K562 (cell line): ENCODE results near the gene MIEF1. TPM values are rescaled to one million over a fixed set of nuclear protein-coding genes. Genes with fewer than 3 reads are reported as not detected.

Experiments used
- ARID4B ChIP-seq: sonication (generic); formaldehyde crosslinking; IDR thresholded peaks from 2 replicates; pipeline ENCODE4 v1.8.0; 2022; ENCODE audit warnings: mild to moderate bottlenecking, missing genetic modification reagents
- E2F3 ChIP-seq: fragments of 250-450 bp; sonication (Bioruptor Pico); IDR thresholded peaks from 2 replicates; pipeline ENCODE4 v1.4.0; 2020; ENCODE audit warnings: mild to moderate bottlenecking
- FOXM1 ChIP-seq, 2 experiments: fragments of 450-650 bp in 1 of 2; sonication (generic) in 1 of 2; formaldehyde crosslinking in 1 of 2; IDR thresholded peaks; 2 replicates each; pipeline versions ENCODE4 v1.6.1 to v1.9.0; 2017 to 2022; ENCODE audit warnings: low read depth in 2 of 2, mild to moderate bottlenecking in 2 of 2, missing genetic modification reagents in 1 of 2, moderate library complexity in 1 of 2
- HES1 ChIP-seq: fragments of 450-650 bp; IDR thresholded peaks from 2 replicates; pipeline ENCODE4 v1.6.1; 2016; ENCODE audit warnings: low read depth, mild to moderate bottlenecking, moderate library complexity
- HEY1 ChIP-seq: fragments of 250-450 bp; sonication (Bioruptor Pico); IDR thresholded peaks from 2 replicates; pipeline ENCODE4 v1.5.0; 2020; ENCODE audit warnings: mild to moderate bottlenecking, moderate library complexity, borderline replicate concordance
- NFXL1 ChIP-seq: fragments of 450-650 bp; formaldehyde crosslinking; IDR thresholded peaks from 2 replicates; pipeline ENCODE4 v1.4.0; 2021; ENCODE audit warnings: mild to moderate bottlenecking
- PKNOX1 ChIP-seq: fragments of 450-650 bp; IDR thresholded peaks from 2 replicates; pipeline ENCODE4 v1.6.1; 2016
- POLR2G ChIP-seq: fragments of 200-400 bp; formaldehyde crosslinking; IDR thresholded peaks from 2 replicates; pipeline ENCODE4 v1.6.1; 2017; ENCODE audit warnings: low read depth, mild to moderate bottlenecking, antibody characterized with exemption, low read length, moderate library complexity
- RAD21 ChIP-seq, 2 experiments: fragments of 250-450 bp in 1 of 2; fragments of 450-650 bp in 1 of 2; sonication (Bioruptor Pico) in 1 of 2; formaldehyde crosslinking in 1 of 2; IDR thresholded peaks in 1 of 2; conservative IDR thresholded peaks in 1 of 2; 2 replicates each; pipeline versions ENCODE4 v1.4.0 to v1.8.0; 2020 to 2022; ENCODE audit warnings: mild to moderate bottlenecking in 2 of 2, moderate library complexity in 1 of 2
- SMAD4 ChIP-seq: fragments of 250-450 bp; sonication (Bioruptor Pico); conservative IDR thresholded peaks from 2 replicates; pipeline ENCODE4 v1.8.0; 2021; ENCODE audit warnings: inconsistent platforms, mild to moderate bottlenecking, moderate library complexity
- SMARCA5 ChIP-seq: fragments of 450-650 bp; IDR thresholded peaks from 2 replicates; pipeline ENCODE4 v1.6.1; 2016
- ZNF277 ChIP-seq: fragments of 250-450 bp; sonication (Bioruptor Pico); IDR thresholded peaks from 2 replicates; pipeline ENCODE4 v1.8.0; 2022; ENCODE audit warnings: inconsistent platforms, mild to moderate bottlenecking, moderate library complexity, borderline replicate concordance
- ZNF592 ChIP-seq: fragments of 450-650 bp; IDR thresholded peaks from 2 replicates; pipeline ENCODE4 v1.6.1; 2017; ENCODE audit warnings: antibody characterized with exemption, mild to moderate bottlenecking
- polyA plus RNA-seq, 8 experiments: library from polyadenylated mRNA; depleted of rRNA in 4 of 8; stranded (reverse) in 5 of 8; unstranded in 3 of 8; fragments of >200 nt; fragmentation: Nextera tagmentation in 2 of 8; fragmentation: Illumina TruSeq in 1 of 8; extraction: Ambion mirVana in 2 of 8; extraction: Trizol in 1 of 8; gene quantifications; 2 replicates each; pipeline versions ENCODE4 v1.2.1 to v1.2.3, GENCODE V29; 2011 to 2014; ENCODE audit warnings: inconsistent platforms in 1 of 8, missing spikeins in 1 of 8
- total RNA-seq, 7 experiments: library from RNA; depleted of rRNA in 6 of 7; stranded (reverse); fragments of >200 nt in 6 of 7; fragmentation: Illumina TruSeq in 2 of 7; extraction: Trizol in 2 of 7; gene quantifications; 2 replicates each; pipeline versions ENCODE4 v1.2.1 to v1.2.3, GENCODE V29; 2011 to 2021; ENCODE audit warnings: low replicate concordance in 1 of 7

Gene MIEF1
- total and polyA plus RNA-seq, 9 of the 15 experiments (the other 6 are each of a cell fraction or from before 2014, with no cell fraction given): 10.9 to 51.8 (median 25.5) TPM

GRCh38 chr22:39532215-39533073, 30.4 kb downstream of the MIEF1 start, which contains the start of gene RPS19BP1 (continued):
- TF ChIP-seq PKNOX1 (peak; percentile 98), POLR2G (peak; percentile 96), SMAD4 (CRISPR knock-in tag) (0 out of 2 replicates have a peak, but pooled peaks have one; percentile 44), HEY1 (CRISPR knock-in tag) (no peak), FOXM1 (IDR thresholded peaks at IDR 0.05; ENCODE audit: low read depth) (no peak), FOXM1 (CRISPR knock-in tag; IDR thresholded peaks at IDR 0.05; ENCODE audit: low read depth) (no peak), ZNF592 (no peak), RAD21 (CRISPR knock-in tag; conservative IDR thresholded peaks at IDR 0.05 in 1 of 2, IDR thresholded peaks at IDR 0.05 in 1 of 2) (no peak), ZNF277 (CRISPR knock-in tag) (no peak), ARID4B (CRISPR knock-in tag) (no peak), HES1 (no peak), NFXL1 (CRISPR knock-in tag) (no peak), E2F3 (CRISPR knock-in tag) (no peak), SMARCA5 (no peak)
